Heart left ventricle (tissue), 13 donors: Measurements from ENCODE around the gene SLC16A10.

Experiments used
- POLR2A ChIP-seq, 2 donors: fragments of 450-650 bp; IDR thresholded peaks; one replicate each; pipeline ENCODE4 v1.6.1; 2017; ENCODE audit warnings: antibody characterized with exemption in 2 of 2, mild to moderate bottlenecking in 2 of 2, moderate library complexity in 2 of 2
- TF ChIP-seq, protein P1 (sequence below), 12 donors: fragments of 200-600 bp; sonication (generic) in 4 of 12; IDR thresholded peaks; one replicate each; pipeline versions ENCODE4 v1.5.0 to v1.8.0; 2018 to 2022; ENCODE audit warnings: antibody characterized with exemption in 12 of 12, mild to moderate bottlenecking in 5 of 12
- donor health status: ischemic (EF 13 %, LVEDD 7.1; RV severe dilation, severe dysfunction).
- donor health status: DM: no; HTN: yes; CAD: no.
- donor health status: DM: no; HTN: no; CAD: no.
- donor health status: ischemic (EF 25% LVEDD 6.9; RV normal size, moderate dysfunction).
- donor health status: ischemic (EF 25% LVEDD 5.7; RV mildly dilated, moderate dysfunction).
- donor health status: ischemic (EF 35%, LVEDD 5.7; RV mildly dilated, moderate dysfunction).
- donor health status: nonischemic (EF 11% LVEDD 7.7; RV severe dilation, severe dysfunction).
- donor health status: DM: yes; HTN: yes; CAD: no.
- donor health status: PGD.
- donor health status: ischemic (EF 29% LVEDD 5.4; RV normal size, mild dysfunction).
- donor health status: nonischemic (EF 23%, LVEDD 6.1; RV moderate dilation, normal function).

DNA sequence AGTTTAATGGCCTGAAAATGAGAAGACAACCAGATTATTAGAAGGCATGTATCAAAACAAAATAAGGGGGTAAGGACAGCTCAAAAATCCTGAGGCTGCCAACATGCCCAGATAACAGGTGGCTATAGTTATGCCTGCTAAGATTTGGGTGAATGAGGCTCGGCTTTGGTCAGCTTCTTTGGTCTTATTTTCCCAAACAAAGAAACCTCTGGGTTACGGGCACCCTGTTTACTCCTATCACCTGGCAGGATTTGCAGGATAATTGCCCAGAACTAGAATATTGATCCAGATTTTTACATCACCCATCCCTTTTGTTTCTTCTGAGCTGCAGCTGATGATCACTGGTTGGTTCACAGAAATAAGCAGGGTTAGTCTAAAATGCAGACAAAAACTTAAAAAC, 74.3 kb downstream of the SLC16A10 start:
- TF ChIP-seq POLR2A (IDR thresholded peaks at IDR 0.05) = no peak
- TF ChIP-seq, protein P1, sequence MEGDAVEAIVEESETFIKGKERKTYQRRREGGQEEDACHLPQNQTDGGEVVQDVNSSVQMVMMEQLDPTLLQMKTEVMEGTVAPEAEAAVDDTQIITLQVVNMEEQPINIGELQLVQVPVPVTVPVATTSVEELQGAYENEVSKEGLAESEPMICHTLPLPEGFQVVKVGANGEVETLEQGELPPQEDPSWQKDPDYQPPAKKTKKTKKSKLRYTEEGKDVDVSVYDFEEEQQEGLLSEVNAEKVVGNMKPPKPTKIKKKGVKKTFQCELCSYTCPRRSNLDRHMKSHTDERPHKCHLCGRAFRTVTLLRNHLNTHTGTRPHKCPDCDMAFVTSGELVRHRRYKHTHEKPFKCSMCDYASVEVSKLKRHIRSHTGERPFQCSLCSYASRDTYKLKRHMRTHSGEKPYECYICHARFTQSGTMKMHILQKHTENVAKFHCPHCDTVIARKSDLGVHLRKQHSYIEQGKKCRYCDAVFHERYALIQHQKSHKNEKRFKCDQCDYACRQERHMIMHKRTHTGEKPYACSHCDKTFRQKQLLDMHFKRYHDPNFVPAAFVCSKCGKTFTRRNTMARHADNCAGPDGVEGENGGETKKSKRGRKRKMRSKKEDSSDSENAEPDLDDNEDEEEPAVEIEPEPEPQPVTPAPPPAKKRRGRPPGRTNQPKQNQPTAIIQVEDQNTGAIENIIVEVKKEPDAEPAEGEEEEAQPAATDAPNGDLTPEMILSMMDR (IDR thresholded peaks at IDR 0.05) = no peak
